Natural killer cell treated with Interleukin-12 subunit alpha and Interleukin-12 subunit beta and Interleukin-15 and Interleukin-18, amount 100 ng/mL, for 72 hours (primary cell): ENCODE measurements around the gene PCDHGA3. TPM values are rescaled to one million over a fixed set of nuclear protein-coding genes. Genes with fewer than 3 reads are reported as not detected.
"Not testable (repeated sequence)": the region's sequence is repeated elsewhere in the genome, so short reads cannot be mapped to it uniquely, and the experiment has no call there.

Experiments used
- ATAC-seq, 2 donors: fragments of 150-1000 bp; cut with Tn5 transposase in 1 of 2; sonication (Bioruptor Pico), chemical (Tn5 transposase) in 1 of 2; 2 replicates each; pipeline ENCODE4 v1.10.0; 2021
- DNase-seq: peaks from one replicate; pipeline ENCODE4 v3.0.0; 2022; ENCODE audit warnings: low spot score
- H3K27ac Mint-ChIP-seq, 2 donors: 1 replicate in 1 of 2; 2 replicates in 1 of 2; pipeline ENCODE4 v1.8.0; 2022; ENCODE audit warnings: mixed read lengths in 2 of 2, mild to moderate bottlenecking in 1 of 2, moderate library complexity in 1 of 2
- H3K27me3 Mint-ChIP-seq, 2 donors: 1 replicate in 1 of 2; 2 replicates in 1 of 2; pipeline ENCODE4 v1.8.0; 2022; ENCODE audit warnings: mixed read lengths in 2 of 2
- H3K36me3 Mint-ChIP-seq: one replicate; pipeline ENCODE4 v1.8.0; 2022; ENCODE audit warnings: mixed read lengths
- H3K4me1 Mint-ChIP-seq, 2 donors: 1 replicate in 1 of 2; 2 replicates in 1 of 2; pipeline ENCODE4 v1.8.0; 2022; ENCODE audit warnings: low read depth in 2 of 2, mixed read lengths in 2 of 2, mild to moderate bottlenecking in 1 of 2
- H3K4me3 Mint-ChIP-seq: one replicate; pipeline ENCODE4 v1.8.0; 2022; ENCODE audit warnings: mixed read lengths
- H3K9me3 Mint-ChIP-seq: 2 replicates; pipeline ENCODE4 v1.8.0; 2022; ENCODE audit warnings: mixed read lengths
- total RNA-seq, 2 donors: library from RNA; stranded (reverse); gene quantifications; one replicate each; pipeline ENCODE4 v1.2.3, GENCODE V29; 2022

Gene PCDHGA3
- not detected for total RNA-seq

GRCh38 chr5:141343242-141343952 is at the start of gene PCDHGA3:
Gene PCDHGA3 (plus strand): TSS chr5:141343829. CDS start chr5:141344034, 205 bp downstream.
- peaks cover 30% of the 10 kb centered on the region for H3K36me3 Mint-ChIP-seq
- DNase-seq = no peak
- peak within 1 kb of the TSS; percentile 47 for H3K4me3 Mint-ChIP-seq
- H3K4me1 Mint-ChIP-seq = no peaks in the 10 kb centered on the region
- peaks cover 42 to 79% of the 10 kb centered on the region in 2 donors for H3K27me3 Mint-ChIP-seq
- peaks cover 17% of the 10 kb centered on the region for H3K9me3 Mint-ChIP-seq
- no peak within 1 kb of the TSS for H3K27ac Mint-ChIP-seq
- no peak for ATAC-seq

- Mint-ChIP-seq H3K4me1 (peaks cover 0 to 4% of the 10 kb centered on the region in 2 donors), H3K4me3 (no peak overlapping the region), H3K9me3 (peaks cover 19% of the 10 kb centered on the region), H3K27me3 (no peaks in the 10 kb centered on the region), H3K36me3 (peaks cover 44% of the 10 kb centered on the region), H3K27ac (no peak overlapping the region)
- no peak for ATAC-seq
- no peak for DNase-seq
Measured at GRCh38 chr5:141298376-141298775, 45.3 kb upstream of the PCDHGA3 start.

DNA sequence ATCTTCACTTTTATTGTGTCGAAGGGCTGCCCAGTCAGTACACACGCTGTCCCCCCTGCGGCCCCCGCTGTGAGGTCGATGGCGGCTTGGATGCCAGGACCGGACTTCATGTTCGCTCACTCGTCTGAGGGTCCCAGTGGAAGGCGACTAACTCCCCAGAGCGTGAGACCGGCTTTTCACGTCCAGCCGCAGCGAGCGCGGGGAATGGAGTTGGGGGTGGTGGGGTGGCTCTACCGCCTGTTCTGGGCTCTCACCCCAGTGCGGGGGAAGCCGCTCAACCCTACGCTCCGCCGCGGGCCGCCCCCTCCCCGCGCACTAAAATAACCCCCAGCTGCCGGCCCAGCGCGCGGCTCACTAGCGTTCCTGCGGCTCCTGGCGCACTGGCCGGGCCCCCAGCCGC is 39.9 kb upstream of the PCDHGA3 start, which contains the start of gene SLC25A2:
Gene SLC25A2, minus strand, starts transcription at position 294 of the 400 bp plus-strand sequence. Its CDS starts 184 bp downstream, at position 110.
- no peak for DNase-seq
- Mint-ChIP-seq H3K27ac (no peak within 1 kb of the TSS), H3K36me3 (peaks cover 23% of the 10 kb centered on the region), H3K9me3 (peaks cover 12% of the 10 kb centered on the region), H3K4me1 (peaks cover 0 to 4% of the 10 kb centered on the region in 2 donors), H3K4me3 (no peak within 1 kb of the TSS), H3K27me3 (no peaks in the 10 kb centered on the region)
- ATAC-seq = no peak

- no peak for ATAC-seq
- H3K36me3 Mint-ChIP-seq = peaks cover 29% of the 10 kb centered on the region
- no peak overlapping the region for H3K4me3 Mint-ChIP-seq
- DNase-seq = no peak
- H3K4me1 Mint-ChIP-seq = peaks cover 0 to 14% of the 10 kb centered on the region in 2 donors
- no peaks in the 10 kb centered on the region for H3K27me3 Mint-ChIP-seq
- H3K27ac Mint-ChIP-seq = no peak overlapping the region
- H3K9me3 Mint-ChIP-seq = peaks cover 17% of the 10 kb centered on the region
Measured at GRCh38 chr5:141306630-141307029, 37.0 kb upstream of the PCDHGA3 start.

- no peak for DNase-seq
- Mint-ChIP-seq H3K4me1 (peaks cover 7 to 34% of the 10 kb centered on the region in 2 donors), H3K27ac (no peak overlapping the region), H3K9me3 (peaks cover 38% of the 10 kb centered on the region), H3K4me3 (no peak overlapping the region), H3K36me3 (peaks cover 54% of the 10 kb centered on the region), H3K27me3 (no peaks in the 10 kb centered on the region)
- no peak for ATAC-seq
Measured at GRCh38 chr5:141313711-141314110, 29.9 kb upstream of the PCDHGA3 start.

- H3K4me3 Mint-ChIP-seq, H3K27ac Mint-ChIP-seq, H3K27me3 Mint-ChIP-seq, ATAC-seq, DNase-seq: not testable (repeated sequence)
- Mint-ChIP-seq H3K4me1 (peaks cover 35 to 45% of the 10 kb centered on the region in 2 donors), H3K9me3 (peaks cover 38% of the 10 kb centered on the region), H3K36me3 (peaks cover 64% of the 10 kb centered on the region)
Measured at GRCh38 chr5:141316963-141317362, 26.7 kb upstream of the PCDHGA3 start.

DNA sequence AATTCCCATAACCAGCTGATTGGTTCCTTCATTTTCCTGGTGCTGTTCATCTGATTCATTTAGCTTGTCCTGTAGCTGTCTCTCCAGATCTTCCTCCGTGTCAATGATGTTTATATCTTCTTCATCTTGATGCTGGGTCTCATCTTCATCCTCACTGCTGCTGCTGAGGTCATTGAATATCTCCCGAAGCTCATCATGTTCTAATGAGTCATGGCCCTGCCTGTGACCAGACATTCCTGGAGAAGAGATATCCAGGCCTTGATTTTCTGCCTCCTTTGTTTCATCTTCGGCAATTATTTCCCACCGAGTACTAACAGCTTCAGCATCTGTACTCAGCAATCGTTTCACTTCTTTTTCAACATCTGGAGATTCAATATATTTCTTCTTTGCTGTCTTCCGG is 24.4 kb upstream of the PCDHGA3 start:
- no peaks in the 10 kb centered on the region for H3K27me3 Mint-ChIP-seq
- H3K27ac Mint-ChIP-seq = peak overlapping the region; percentile 99 to 100
- peaks cover 33% of the 10 kb centered on the region for H3K9me3 Mint-ChIP-seq
- peak overlapping the region; percentile 97 for H3K4me3 Mint-ChIP-seq
- H3K36me3 Mint-ChIP-seq = peaks cover 57% of the 10 kb centered on the region
- no peak for ATAC-seq
- DNase-seq = no peak
- peaks cover 35 to 45% of the 10 kb centered on the region in 2 donors for H3K4me1 Mint-ChIP-seq

- H3K4me3 Mint-ChIP-seq = peak overlapping the region; percentile 97
- ATAC-seq (no peak), DNase-seq (no peak)
- H3K27me3 Mint-ChIP-seq = peaks cover 2 to 4% of the 10 kb centered on the region in 2 donors
- peak overlapping the region; percentile 99 to 100 for H3K27ac Mint-ChIP-seq
- peaks cover 30% of the 10 kb centered on the region for H3K9me3 Mint-ChIP-seq
- H3K36me3 Mint-ChIP-seq = peaks cover 52% of the 10 kb centered on the region
- H3K4me1 Mint-ChIP-seq = peaks cover 35 to 43% of the 10 kb centered on the region in 2 donors
Measured at GRCh38 chr5:141319699-141320098, 23.9 kb upstream of the PCDHGA3 start.

- Mint-ChIP-seq H3K9me3 (peaks cover 22% of the 10 kb centered on the region), H3K4me1 (peaks cover 35 to 36% of the 10 kb centered on the region in 2 donors), H3K27ac (peak within 1 kb of the TSS; percentile 99 to 100), H3K36me3 (peaks cover 44% of the 10 kb centered on the region), H3K27me3 (peaks cover 2 to 7% of the 10 kb centered on the region in 2 donors), H3K4me3 (peak within 1 kb of the TSS; percentile 97)
- peak; percentile 97 to 98 for ATAC-seq
- DNase-seq = peak; percentile 95
Measured at GRCh38 chr5:141320225-141321169, 23.1 kb upstream of the PCDHGA3 start, which contains the start of gene TAF7. Gene TAF7 (minus strand): TSS chr5:141320784. CDS start chr5:141320044, 740 bp downstream.

- Mint-ChIP-seq H3K9me3 (peaks cover 19% of the 10 kb centered on the region), H3K4me1 (peaks cover 37 to 40% of the 10 kb centered on the region in 2 donors), H3K4me3 (peak overlapping the region; percentile 38), H3K27me3 (peaks cover 8 to 21% of the 10 kb centered on the region in 2 donors), H3K36me3 (peaks cover 46% of the 10 kb centered on the region), H3K27ac (peak overlapping the region; percentile 99 to 100)
- ATAC-seq = no peak
- DNase-seq = no peak
Measured at GRCh38 chr5:141322261-141322660, 21.4 kb upstream of the PCDHGA3 start.

- peak overlapping the region; percentile 83 for H3K4me3 Mint-ChIP-seq
- peaks cover 4% of the 10 kb centered on the region for H3K9me3 Mint-ChIP-seq
- ATAC-seq (peak; percentile 74 to 84), DNase-seq (peak; percentile 67)
- H3K36me3 Mint-ChIP-seq = peaks cover 14% of the 10 kb centered on the region
- H3K4me1 Mint-ChIP-seq = peaks cover 7 to 9% of the 10 kb centered on the region in 2 donors
- H3K27me3 Mint-ChIP-seq = peaks cover 18 to 41% of the 10 kb centered on the region in 2 donors
- H3K27ac Mint-ChIP-seq = peak overlapping the region in 1 of 2 donors; percentile 84
Measured at GRCh38 chr5:141326088-141326854, 17.4 kb upstream of the PCDHGA3 start.

- Mint-ChIP-seq H3K4me3 (no peak overlapping the region), H3K9me3 (peaks cover 3% of the 10 kb centered on the region), H3K36me3 (peaks cover 11% of the 10 kb centered on the region), H3K27ac (no peak overlapping the region), H3K4me1 (peaks cover 4% of the 10 kb centered on the region in 2 donors), H3K27me3 (peaks cover 31 to 55% of the 10 kb centered on the region in 2 donors)
- ATAC-seq (peak in 1 of 2 donors; percentile 27), DNase-seq (no peak)
Measured at GRCh38 chr5:141328231-141328630, 15.4 kb upstream of the PCDHGA3 start.
